Measurements from ENCODE around the gene SMYD1. TPM values are rescaled to one million over a fixed set of nuclear protein-coding genes. Genes with fewer than 3 reads are reported as not detected.

SMYD1 gene
- total and polyA plus RNA-seq, 2 donors (not counting 1 experiment from before 2014, with no cell fraction given), result not detected

GRCh38 chr2:88055371-88056128 lies 12.1 kb upstream of the SMYD1 start, which contains the start of gene KRCC1:
TSS of gene KRCC1 (minus strand) at chr2:88055783. CDS start at chr2:88028563, 27,220 bp downstream.
- Mint-ChIP-seq H3K27ac (peak within 1 kb of the TSS; percentile 97), H3K27me3 (no peaks in the 10 kb centered on the region), H3K9me3 (ENCODE audit: insufficient read depth) (no peaks in the 10 kb centered on the region), H3K4me1 (peaks cover 39% of the 10 kb centered on the region), H3K4me3 (peak within 1 kb of the TSS; percentile 98)
- Histone ChIP-seq H3K4me2 (replicated peaks; ENCODE audit: low read depth, low read length, poor library complexity, severe bottlenecking) (peak within 1 kb of the TSS; percentile 87), H4K20me1 (ENCODE audit: control insufficient read depth, insufficient read depth, low read length, poor library complexity, severe bottlenecking) (no peaks in the 10 kb centered on the region), H3K9me3 (ENCODE audit: control extremely low read depth in 1 of 3, control insufficient read depth in 2 of 3, insufficient read depth in 1 of 3, low read length in 2 of 3) (no peaks in the 10 kb centered on the region), H3K4me3 (ENCODE audit: control extremely low read depth in 1 of 5, extremely low read depth in 1 of 5, insufficient read depth in 1 of 5, low read depth in 2 of 5, low read length in 4 of 5) (peak within 1 kb of the TSS; percentile 73 to 95 (median 89)), H3K27ac (ENCODE audit: low read length in 2 of 2) (peak within 1 kb of the TSS; percentile 95 to 96), H3K36me3 (replicated peaks in 1 of 2; ENCODE audit: control extremely low read depth in 1 of 2, control insufficient read depth in 1 of 2, extremely low read depth in 1 of 2, insufficient read depth in 2 of 2, low read length in 1 of 2) (no peaks in the 10 kb centered on the region), H3K9ac (ENCODE audit: low read length) (peak within 1 kb of the TSS; percentile 94), H3K27me3 (replicated peaks in 1 of 4; ENCODE audit: control extremely low read depth in 1 of 4, control insufficient read depth in 3 of 4, insufficient read depth in 4 of 4, low read length in 3 of 4) (no peaks in the 10 kb centered on the region), H3K4me1 (ENCODE audit: control insufficient read depth in 2 of 2, insufficient read depth in 2 of 2, low read length in 2 of 2) (peaks cover 20 to 22% of the 10 kb centered on the region in 2 donors), H3K79me2 (ENCODE audit: control insufficient read depth, insufficient read depth, low read length) (peaks cover 29% of the 10 kb centered on the region), H2AFZ (ENCODE audit: insufficient read depth, low read depth, low read length, poor library complexity, severe bottlenecking) (peak within 1 kb of the TSS; percentile 78)
- DNase-seq (peak; percentile 97), ATAC-seq (ENCODE audit: low read depth) (peak; percentile 95)
- under 1% methylated on average over 74 of the region's 77 CpGs for WGBS (ENCODE audit: insufficient coverage)
- TF ChIP-seq EZH2 (IDR thresholded peaks at IDR 0.05; ENCODE audit: borderline replicate concordance, insufficient read depth, low read depth, low read length, poor library complexity, severe bottlenecking), result no peak
- no peak for TF ChIP-seq CTCF (IDR thresholded peaks at IDR 0.05)
- intact Hi-C loops (cut with micrococcal nuclease), result loop anchor here (1.0 to 10.0 kb wide), 3 partner anchors 39 to 1433 kb away; partner anchors contain the start of genes EIF2AK3, RNF103 and RNU2-63P
- ChIA-PET POLR2A (interaction anchor here (1.9 kb wide), 1 partner anchor 38 kb away, joined by 15 read pairs; the partner anchor contains the start of gene RNU2-63P), CTCF (interaction anchor here (1.5 to 1.6 kb wide), 2 partner anchors 52 to 54 kb away, joined by 3 to 8 read pairs; no protein-coding TSS in a partner anchor)

GRCh38 chr2:88057437-88057844 lies 10.2 kb upstream of the SMYD1 start:
- peaks cover 33% of the 10 kb centered on the region for H3K4me1 Mint-ChIP-seq

More at GRCh38 chr2:88057437-88057844, 10.2 kb upstream of the SMYD1 start:
- Histone ChIP-seq H3K4me2 (replicated peaks; ENCODE audit: low read depth, low read length, poor library complexity, severe bottlenecking) (no peak overlapping the region), H3K27me3 (replicated peaks in 1 of 4; ENCODE audit: control extremely low read depth in 1 of 4, control insufficient read depth in 3 of 4, insufficient read depth in 4 of 4, low read length in 3 of 4) (no peaks in the 10 kb centered on the region), H3K9me3 (ENCODE audit: control extremely low read depth in 1 of 3, control insufficient read depth in 2 of 3, insufficient read depth in 1 of 3, low read length in 2 of 3) (no peaks in the 10 kb centered on the region), H3K36me3 (replicated peaks in 1 of 2; ENCODE audit: control extremely low read depth in 1 of 2, control insufficient read depth in 1 of 2, extremely low read depth in 1 of 2, insufficient read depth in 2 of 2, low read length in 1 of 2) (no peaks in the 10 kb centered on the region), H4K20me1 (ENCODE audit: control insufficient read depth, insufficient read depth, low read length, poor library complexity, severe bottlenecking) (no peaks in the 10 kb centered on the region), H2AFZ (ENCODE audit: insufficient read depth, low read depth, low read length, poor library complexity, severe bottlenecking) (no peak overlapping the region), H3K27ac (ENCODE audit: low read length in 2 of 2) (no peak overlapping the region), H3K4me1 (ENCODE audit: control insufficient read depth in 2 of 2, insufficient read depth in 2 of 2, low read length in 2 of 2) (peaks cover 20 to 22% of the 10 kb centered on the region in 2 donors), H3K79me2 (ENCODE audit: control insufficient read depth, insufficient read depth, low read length) (peaks cover 29% of the 10 kb centered on the region), H3K9ac (ENCODE audit: low read length) (no peak overlapping the region), H3K4me3 (ENCODE audit: control extremely low read depth in 1 of 5, extremely low read depth in 1 of 5, insufficient read depth in 1 of 5, low read depth in 2 of 5, low read length in 4 of 5) (no peak overlapping the region)
- WGBS (ENCODE audit: insufficient coverage), result 100% methylated on average over 1 of the region's 4 CpGs
- no peaks in the 10 kb centered on the region for H3K9me3 Mint-ChIP-seq (ENCODE audit: insufficient read depth)
- no peak overlapping the region for H3K27ac Mint-ChIP-seq
- ATAC-seq (ENCODE audit: low read depth), result no peak
- TF ChIP-seq EZH2 (IDR thresholded peaks at IDR 0.05; ENCODE audit: borderline replicate concordance, insufficient read depth, low read depth, low read length, poor library complexity, severe bottlenecking), result no peak
- TF ChIP-seq CTCF (IDR thresholded peaks at IDR 0.05), result no peak
- peak overlapping the region; percentile 4 for H3K4me3 Mint-ChIP-seq
- no peak for DNase-seq
- ChIA-PET CTCF (no interaction called here), POLR2A (no interaction called here)
- intact Hi-C loops (cut with micrococcal nuclease), result loop anchor here (10.0 kb wide), 1 partner anchor 567 kb away; the partner anchor contains the start of gene EIF2AK3
- no peaks in the 10 kb centered on the region for H3K27me3 Mint-ChIP-seq

Data from B cell (primary cell).